GM19025 (cell line): ENCODE measurements around the gene MCUB.
"Not testable (repeated sequence)": the region's sequence is repeated elsewhere in the genome, so short reads cannot be mapped to it uniquely, and the experiment has no call there.

ENCODE experiments used
- ATAC-seq: cut with Tn5 transposase; IDR thresholded peaks from one replicate; pipeline ENCODE4 v1.9.1; 2021; ENCODE audit warnings: mild to moderate bottlenecking, low read depth, moderate library complexity; ENCODE audit not compliant: unreplicated experiment

Gene MCUB

DNA sequence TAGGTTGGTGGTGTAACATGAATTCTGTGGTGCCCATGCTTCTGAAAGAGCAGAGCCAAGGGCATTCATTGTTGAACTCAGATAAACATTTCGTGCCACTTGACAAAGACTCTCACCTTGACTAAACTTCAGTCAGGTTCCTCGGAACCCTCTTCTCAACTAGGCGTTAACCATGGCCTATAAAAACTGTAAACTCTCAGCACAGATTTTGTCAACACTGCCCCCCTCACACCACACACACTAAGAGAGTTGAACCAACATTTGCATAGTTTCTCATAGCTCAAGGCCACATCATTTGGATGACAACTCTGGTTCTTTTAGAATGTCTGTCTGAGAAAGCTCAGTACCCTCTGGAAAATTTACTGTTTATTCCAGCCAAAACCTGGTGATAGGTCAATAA, 115.1 kb downstream of the MCUB start:
- no peak for ATAC-seq

DNA sequence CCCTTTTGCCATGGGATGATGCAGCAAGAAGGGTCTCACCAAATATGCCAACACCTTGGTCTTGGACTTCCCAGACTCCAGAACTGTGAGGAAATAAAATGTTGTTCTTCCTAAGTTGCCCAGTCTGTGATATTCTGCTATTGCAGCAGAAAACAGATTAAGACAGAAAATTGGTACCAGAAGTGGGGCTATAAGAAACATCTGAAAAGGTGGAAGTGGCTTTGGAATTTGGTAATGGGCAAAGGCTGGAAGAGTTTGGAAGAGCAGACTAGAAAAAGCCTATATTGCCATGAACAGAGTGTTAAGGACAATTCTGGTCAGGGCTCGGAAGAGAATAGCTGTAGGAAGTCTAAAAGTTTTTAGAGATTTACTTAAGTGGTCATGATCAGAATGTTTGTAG, 115.8 kb downstream of the MCUB start:
- no peak for ATAC-seq

DNA sequence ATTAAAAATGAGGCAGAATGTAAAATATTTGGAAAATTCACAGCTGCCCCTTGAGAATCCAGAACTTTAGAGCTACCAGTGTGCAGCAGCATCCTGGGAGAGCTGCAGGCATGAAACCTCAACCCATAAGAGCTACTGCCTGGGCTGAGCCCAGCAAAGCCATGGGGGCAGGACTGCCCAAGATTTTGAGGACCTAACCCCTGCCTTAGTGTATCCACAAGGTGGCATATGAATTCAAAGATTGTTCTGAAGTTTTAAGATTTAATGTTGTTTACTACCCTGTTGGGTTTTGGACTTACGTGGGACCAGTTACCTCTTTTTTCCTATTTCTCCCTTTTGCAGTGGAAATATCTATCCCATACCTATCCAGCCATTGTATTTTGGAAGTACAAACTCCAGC, 116.8 kb downstream of the MCUB start:
- ATAC-seq, result no peak

- ATAC-seq, result not testable (repeated sequence)
These were observed 118.4 kb downstream of the MCUB start for GRCh38 chr4:109678472-109678871.

DNA sequence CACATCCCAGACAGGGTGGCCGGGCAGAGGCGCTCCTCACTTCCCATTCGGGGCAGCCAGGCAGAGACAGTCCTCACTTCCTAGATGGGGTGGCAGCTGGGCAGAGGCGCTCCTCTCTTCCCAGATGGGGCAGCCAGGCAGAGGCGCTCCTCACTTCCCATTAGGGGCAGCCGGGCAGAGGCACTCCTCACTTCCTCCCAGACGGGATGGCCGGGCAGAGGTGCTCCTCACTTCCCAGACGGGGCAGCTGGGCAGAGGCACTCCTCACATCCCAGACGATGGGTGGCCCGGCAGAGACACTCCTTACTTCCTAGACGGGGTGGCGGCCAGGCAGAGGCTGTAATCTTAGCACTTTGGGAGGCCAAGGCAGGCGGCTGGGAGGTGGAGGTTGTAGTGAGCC, 118.9 kb downstream of the MCUB start:
- ATAC-seq, result not testable (repeated sequence)

GRCh38 chr4:109682875-109683274, 122.8 kb downstream of the MCUB start:
- ATAC-seq, result no peak

- no peak for ATAC-seq
These were observed 123.7 kb downstream of the MCUB start for GRCh38 chr4:109683621-109684253.

- no peak for ATAC-seq
These were observed 124.7 kb downstream of the MCUB start for GRCh38 chr4:109684727-109685126.

DNA sequence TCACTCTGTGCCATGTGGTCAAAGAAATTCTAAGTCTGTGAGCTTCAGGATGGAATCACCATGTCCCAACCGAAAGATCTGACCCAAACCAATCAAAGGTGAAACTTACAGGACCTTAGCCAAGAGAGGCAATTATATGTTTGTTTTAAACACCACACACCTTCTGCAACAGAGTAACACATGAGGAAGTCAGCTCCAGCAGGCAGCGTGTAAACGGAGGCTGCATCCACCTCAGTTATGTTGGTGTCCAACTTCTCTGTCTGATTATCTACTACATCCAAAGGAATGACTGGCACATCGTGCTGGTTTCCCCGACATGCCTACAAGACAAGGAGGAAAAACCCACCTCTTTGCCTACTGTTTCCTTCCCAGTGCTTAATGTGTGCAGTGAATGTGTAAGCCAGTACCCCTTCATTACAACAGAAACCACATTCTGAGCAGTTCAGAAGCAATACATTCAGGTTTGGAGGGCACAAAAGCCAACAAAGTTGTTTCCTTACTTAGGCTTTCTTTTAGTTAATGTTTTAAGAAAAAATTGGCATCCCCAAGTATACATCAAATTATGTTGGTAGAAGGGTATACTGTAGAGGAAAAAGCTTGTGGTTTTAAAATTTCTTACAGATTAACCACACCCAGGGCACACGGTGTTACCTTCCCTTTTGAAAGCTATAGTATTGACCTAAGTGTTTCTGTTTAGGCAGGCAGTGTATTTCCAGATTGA, 130.8 kb downstream of the MCUB start:
- ATAC-seq, result peak; percentile 88

GRCh38 chr4:109691411-109691920, 131.4 kb downstream of the MCUB start:
- no peak for ATAC-seq

DNA sequence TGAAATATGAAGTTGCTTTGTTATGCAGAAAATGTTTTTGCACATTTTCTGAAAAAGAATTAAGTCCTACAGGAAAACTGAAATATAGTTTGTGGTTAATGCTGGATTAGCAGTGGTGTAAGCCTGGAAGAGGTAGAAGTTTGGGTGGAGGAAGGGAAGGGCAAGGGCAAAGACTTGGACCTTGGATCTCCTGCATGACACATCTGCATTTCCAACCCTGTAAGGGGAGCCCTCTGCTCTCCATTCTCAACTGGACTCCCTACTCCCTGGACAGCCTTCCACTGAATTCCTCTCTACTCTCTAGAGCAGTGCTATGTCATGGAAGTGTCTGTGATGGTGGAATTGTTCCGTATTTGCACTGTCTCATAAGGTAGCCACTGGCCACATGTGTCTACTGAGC, 138.6 kb downstream of the MCUB start:
- no peak for ATAC-seq

- ATAC-seq, result no peak
These were observed 139.6 kb downstream of the MCUB start for GRCh38 chr4:109699553-109700225.

DNA sequence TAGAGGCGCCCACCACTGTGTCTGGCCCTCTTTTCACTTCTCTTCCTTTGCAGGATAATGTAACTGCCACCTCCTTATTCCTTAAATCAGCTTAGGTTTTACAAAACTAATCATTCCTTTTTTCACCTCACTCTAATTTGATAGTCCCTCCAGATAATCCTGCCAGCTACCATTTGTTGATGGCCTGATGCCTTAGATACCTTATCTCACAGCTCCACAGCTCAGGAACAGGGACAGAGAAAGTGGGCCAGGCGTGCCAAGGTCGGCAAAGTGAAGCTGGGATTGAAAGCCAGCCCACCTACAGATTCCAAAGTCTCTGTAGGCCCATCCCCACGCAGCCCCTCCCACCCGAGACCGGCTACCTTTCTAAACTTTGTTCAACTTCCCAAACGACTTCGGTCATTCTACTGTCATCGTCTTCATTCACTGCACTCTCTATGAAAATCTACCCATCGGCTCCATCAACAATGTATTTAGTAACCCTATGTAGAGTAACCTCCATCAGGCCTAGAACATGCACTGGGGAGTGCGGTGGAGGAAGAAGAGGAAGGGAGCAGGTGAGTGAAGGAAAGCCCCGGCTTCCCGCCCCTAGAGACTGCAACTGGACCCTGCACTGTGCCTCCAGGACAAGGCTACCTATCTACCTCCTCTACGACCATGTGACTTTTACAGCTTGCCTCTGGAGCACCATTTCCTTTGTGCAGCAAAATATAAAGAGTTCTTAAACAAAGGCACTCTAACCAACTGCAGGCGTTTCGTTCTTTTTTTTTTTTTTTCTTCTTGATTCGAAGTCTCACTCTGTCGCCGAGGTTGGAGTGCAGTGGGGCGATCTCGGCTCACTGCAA, 141.7 kb downstream of the MCUB start:
- ATAC-seq, result no peak

- ATAC-seq, result peak; percentile 72
These were observed 143.1 kb downstream of the MCUB start, which contains the start of gene CASP6 for GRCh38 chr4:109702950-109703663. CASP6 (minus strand) TSS chr4:109703445; CDS start chr4:109703395, 50 bp downstream.

DNA sequence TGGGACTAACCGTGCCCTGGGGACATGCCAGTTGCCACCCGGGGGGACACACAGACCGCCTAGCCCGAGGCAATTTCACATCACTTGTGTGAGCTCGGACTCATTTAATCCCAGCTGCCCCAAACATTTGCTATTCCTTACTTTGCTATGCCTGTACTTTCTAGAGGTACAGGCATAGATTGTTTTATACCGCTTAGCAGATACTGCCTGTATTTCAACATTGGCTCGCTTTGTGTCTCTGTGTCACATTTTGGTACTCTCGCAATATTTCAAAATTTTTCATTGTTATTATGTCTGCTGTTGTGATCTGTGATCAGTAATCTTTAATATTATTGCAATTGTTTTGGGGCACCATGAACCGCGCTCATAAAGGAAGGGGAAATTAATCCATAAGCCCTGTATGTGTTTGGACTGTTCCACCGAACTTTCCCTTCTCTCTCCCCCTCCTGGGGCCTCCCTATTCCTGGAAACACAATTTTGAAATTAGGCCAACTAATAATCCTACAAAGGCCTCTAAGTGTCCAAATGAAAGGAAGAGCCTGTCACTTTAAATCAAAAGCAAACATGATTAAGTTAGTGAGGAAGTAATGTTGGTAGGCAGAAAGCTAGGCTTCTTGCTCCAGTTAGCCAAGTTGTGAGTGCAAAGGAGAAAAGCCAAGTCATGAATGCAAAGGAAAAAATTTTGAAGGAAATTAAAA, 143.8 kb downstream of the MCUB start:
- no peak for ATAC-seq

- ATAC-seq, result no peak
These were observed 148.4 kb downstream of the MCUB start for GRCh38 chr4:109708435-109708834.

DNA sequence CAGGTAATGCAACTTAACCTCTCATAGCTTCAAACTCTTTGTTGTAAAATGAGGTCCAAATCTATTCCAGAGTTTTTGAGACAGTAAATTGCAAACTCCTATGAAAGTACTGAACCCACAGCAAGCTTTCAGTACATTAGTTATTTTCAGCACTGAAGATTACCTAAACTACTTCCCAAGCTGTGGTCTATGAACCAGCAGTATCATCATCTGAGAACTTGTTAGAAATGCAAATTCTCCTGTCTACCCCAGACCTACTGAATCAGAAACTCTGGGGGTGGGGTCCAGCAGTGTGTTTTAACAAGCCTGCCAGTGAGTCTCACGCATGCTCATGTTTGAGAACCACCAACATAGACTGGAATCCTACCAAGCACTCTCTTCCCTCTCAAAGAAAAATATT, 148.9 kb downstream of the MCUB start:
- peak; percentile 70 for ATAC-seq

- no peak for ATAC-seq
These were observed 153.5 kb downstream of the MCUB start for GRCh38 chr4:109713500-109713899.

- ATAC-seq, result no peak
These were observed 158.7 kb downstream of the MCUB start for GRCh38 chr4:109718759-109719158.
